IPS-18a (cell line): Measurements from ENCODE around the gene PCDHA1.

Source experiments
- H3K27ac ChIP-seq: one replicate; pipeline ENCODE4 v1.5.1; 2013; ENCODE audit warnings: low read length
- H3K27me3 ChIP-seq: one replicate; pipeline ENCODE4 v1.6.1; 2013; ENCODE audit warnings: mild to moderate bottlenecking, low read length; ENCODE audit not compliant: control insufficient read depth, insufficient read depth
- H3K36me3 ChIP-seq: one replicate; pipeline ENCODE4 v1.6.1; 2013; ENCODE audit warnings: low read depth, low read length; ENCODE audit not compliant: control insufficient read depth
- H3K4me1 ChIP-seq: one replicate; pipeline ENCODE4 v1.6.1; 2013; ENCODE audit warnings: low read depth, low read length; ENCODE audit not compliant: control insufficient read depth
- H3K4me3 ChIP-seq: one replicate; pipeline ENCODE4 v1.5.1; 2013; ENCODE audit warnings: low read length
- H3K9ac ChIP-seq: one replicate; pipeline ENCODE4 v1.6.1; 2013; ENCODE audit warnings: mild to moderate bottlenecking, low read length, moderate library complexity
- H3K9me3 ChIP-seq: one replicate; pipeline ENCODE4 v1.6.1; 2013; ENCODE audit warnings: low read depth, low read length; ENCODE audit not compliant: control insufficient read depth

Gene PCDHA1

GRCh38 chr5:140964356-140964755 lies 178.4 kb downstream of the PCDHA1 start:
- Histone ChIP-seq H3K4me1 (peaks cover 16% of the 10 kb centered on the region), H3K4me3 (no peak overlapping the region), H3K27me3 (peaks cover 48% of the 10 kb centered on the region)

GRCh38 chr5:140965905-140966292 lies 180.0 kb downstream of the PCDHA1 start:
- Histone ChIP-seq H3K27ac (no peak overlapping the region), H3K4me1 (peaks cover 16% of the 10 kb centered on the region), H3K9ac (peak overlapping the region; percentile 62), H3K27me3 (peaks cover 48% of the 10 kb centered on the region), H3K36me3 (no peaks in the 10 kb centered on the region), H3K9me3 (no peaks in the 10 kb centered on the region), H3K4me3 (peak overlapping the region; percentile 93)

More at GRCh38 chr5:140964356-140964755, 178.4 kb downstream of the PCDHA1 start:
- Histone ChIP-seq H3K9me3 (no peaks in the 10 kb centered on the region), H3K36me3 (no peaks in the 10 kb centered on the region), H3K27ac (no peak overlapping the region), H3K9ac (no peak overlapping the region)

GRCh38 chr5:140966293-140967225 lies 180.6 kb downstream of the PCDHA1 start, which contains the start of gene PCDHAC2:
Gene PCDHAC2 (plus strand): TSS chr5:140966476. CDS start chr5:140966767, 291 bp downstream.
- H3K27me3 ChIP-seq, result peaks cover 48% of the 10 kb centered on the region
- H3K36me3 ChIP-seq, result no peaks in the 10 kb centered on the region
- peaks cover 16% of the 10 kb centered on the region for H3K4me1 ChIP-seq
- H3K9ac ChIP-seq, result peak within 1 kb of the TSS; percentile 62
- H3K4me3 ChIP-seq, result peak within 1 kb of the TSS; percentile 93
- no peaks in the 10 kb centered on the region for H3K9me3 ChIP-seq
- H3K27ac ChIP-seq, result no peak within 1 kb of the TSS

- Histone ChIP-seq H3K4me1 (peaks cover 16% of the 10 kb centered on the region), H3K36me3 (no peaks in the 10 kb centered on the region), H3K9me3 (no peaks in the 10 kb centered on the region), H3K9ac (peak overlapping the region; percentile 62), H3K4me3 (peak overlapping the region; percentile 93), H3K27ac (no peak overlapping the region), H3K27me3 (peaks cover 48% of the 10 kb centered on the region)
Measured at GRCh38 chr5:140967226-140967893, 181.4 kb downstream of the PCDHA1 start.

GRCh38 chr5:140969880-140970279 lies 183.9 kb downstream of the PCDHA1 start:
- no peak overlapping the region for H3K9ac ChIP-seq
- no peaks in the 10 kb centered on the region for H3K36me3 ChIP-seq
- H3K4me3 ChIP-seq, result no peak overlapping the region
- no peaks in the 10 kb centered on the region for H3K9me3 ChIP-seq
- peaks cover 37% of the 10 kb centered on the region for H3K27me3 ChIP-seq
- H3K27ac ChIP-seq, result no peak overlapping the region
- H3K4me1 ChIP-seq, result peaks cover 10% of the 10 kb centered on the region

GRCh38 chr5:140973550-140973949 lies 187.6 kb downstream of the PCDHA1 start:
- H3K9ac ChIP-seq, result no peak overlapping the region
- no peaks in the 10 kb centered on the region for H3K36me3 ChIP-seq
- H3K4me3 ChIP-seq, result no peak overlapping the region
- no peak overlapping the region for H3K27ac ChIP-seq
- no peaks in the 10 kb centered on the region for H3K4me1 ChIP-seq
- H3K9me3 ChIP-seq, result no peaks in the 10 kb centered on the region
- H3K27me3 ChIP-seq, result peaks cover 4% of the 10 kb centered on the region

GRCh38 chr5:140977003-140977402 lies 191.1 kb downstream of the PCDHA1 start:
- no peaks in the 10 kb centered on the region for H3K27me3 ChIP-seq
- no peak overlapping the region for H3K4me3 ChIP-seq
- H3K4me1 ChIP-seq, result no peaks in the 10 kb centered on the region
- H3K9me3 ChIP-seq, result no peaks in the 10 kb centered on the region
- no peaks in the 10 kb centered on the region for H3K36me3 ChIP-seq
- H3K9ac ChIP-seq, result no peak overlapping the region
- no peak overlapping the region for H3K27ac ChIP-seq

GRCh38 chr5:140978260-140978659 lies 192.3 kb downstream of the PCDHA1 start:
- Histone ChIP-seq H3K9ac (no peak overlapping the region), H3K9me3 (no peaks in the 10 kb centered on the region), H3K4me3 (no peak overlapping the region), H3K27ac (no peak overlapping the region), H3K36me3 (no peaks in the 10 kb centered on the region), H3K4me1 (no peaks in the 10 kb centered on the region), H3K27me3 (no peaks in the 10 kb centered on the region)

GRCh38 chr5:140978983-140979382 lies 193.0 kb downstream of the PCDHA1 start:
- Histone ChIP-seq H3K9me3 (no peaks in the 10 kb centered on the region), H3K27ac (no peak overlapping the region), H3K27me3 (no peaks in the 10 kb centered on the region), H3K36me3 (no peaks in the 10 kb centered on the region), H3K4me3 (no peak overlapping the region), H3K4me1 (no peaks in the 10 kb centered on the region), H3K9ac (no peak overlapping the region)

- H3K9ac ChIP-seq, result no peak overlapping the region
- no peaks in the 10 kb centered on the region for H3K9me3 ChIP-seq
- no peak overlapping the region for H3K4me3 ChIP-seq
Measured at GRCh38 chr5:140982083-140982716, 196.3 kb downstream of the PCDHA1 start.

GRCh38 chr5:140986117-140986521 lies 200.2 kb downstream of the PCDHA1 start:
- Histone ChIP-seq H3K9ac (peak overlapping the region; percentile 26), H3K27ac (no peak overlapping the region), H3K4me3 (peak overlapping the region; percentile 2), H3K9me3 (no peaks in the 10 kb centered on the region), H3K36me3 (no peaks in the 10 kb centered on the region), H3K4me1 (peaks cover 44% of the 10 kb centered on the region), H3K27me3 (no peaks in the 10 kb centered on the region)

More at GRCh38 chr5:140982083-140982716, 196.3 kb downstream of the PCDHA1 start:
- no peaks in the 10 kb centered on the region for H3K27me3 ChIP-seq
- no peak overlapping the region for H3K27ac ChIP-seq
- peaks cover 14% of the 10 kb centered on the region for H3K4me1 ChIP-seq
- H3K36me3 ChIP-seq, result no peaks in the 10 kb centered on the region
